Urothelium cell line (cell line): ENCODE measurements around the gene CEP95.

Experiments
- DNase-seq: peaks from one replicate; pipeline ENCODE4 v3.0.0; 2011; ENCODE audit warnings: low spot score, mixed read lengths
- FAIRE-seq: peaks from 2 replicates; lab custom pipeline; 2011; peaks lifted over from hg19 to GRCh38; lab: Jason Lieb, UNC

Gene CEP95

DNA sequence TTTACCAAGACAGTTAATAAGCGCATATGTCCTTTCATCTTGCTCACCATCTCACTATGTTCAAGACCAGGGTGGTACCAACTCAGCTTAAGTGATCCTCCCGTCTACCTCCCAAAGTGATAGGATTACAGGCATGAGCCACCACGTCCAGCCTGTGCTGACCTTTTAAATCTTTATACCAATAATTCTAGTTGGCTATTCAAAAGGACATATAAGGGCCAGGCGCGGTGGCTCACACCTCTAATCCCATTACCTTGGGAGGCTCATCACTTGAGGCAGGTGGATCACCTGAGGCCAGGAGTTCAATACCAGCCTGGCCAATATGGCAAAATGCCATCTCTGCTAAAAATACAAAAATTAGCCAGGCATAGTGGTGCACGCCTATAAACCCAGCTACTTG is 2.4 kb downstream of the CEP95 start:
- FAIRE-seq = no peak
- no peak for DNase-seq

DNA sequence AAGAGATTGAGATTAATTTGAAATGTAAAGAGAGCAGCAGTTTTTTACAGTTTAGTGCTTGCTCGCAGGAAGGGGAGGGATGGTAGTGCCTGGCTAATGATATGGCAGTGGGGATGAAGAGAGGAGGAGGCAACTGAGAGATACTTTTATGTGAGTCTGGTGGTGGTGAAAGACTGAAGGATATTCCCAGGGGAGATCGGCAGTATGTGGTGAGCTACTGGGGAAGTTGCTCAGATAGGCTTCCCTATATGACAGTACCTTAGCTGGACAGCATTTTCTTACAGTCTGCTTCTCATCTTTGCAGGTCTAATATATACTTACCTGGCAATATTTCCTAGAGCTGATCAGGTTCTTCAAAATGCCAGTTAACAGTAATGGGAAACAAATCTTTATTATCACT is 8.6 kb downstream of the CEP95 start:
- no peak for DNase-seq
- no peak for FAIRE-seq

DNA sequence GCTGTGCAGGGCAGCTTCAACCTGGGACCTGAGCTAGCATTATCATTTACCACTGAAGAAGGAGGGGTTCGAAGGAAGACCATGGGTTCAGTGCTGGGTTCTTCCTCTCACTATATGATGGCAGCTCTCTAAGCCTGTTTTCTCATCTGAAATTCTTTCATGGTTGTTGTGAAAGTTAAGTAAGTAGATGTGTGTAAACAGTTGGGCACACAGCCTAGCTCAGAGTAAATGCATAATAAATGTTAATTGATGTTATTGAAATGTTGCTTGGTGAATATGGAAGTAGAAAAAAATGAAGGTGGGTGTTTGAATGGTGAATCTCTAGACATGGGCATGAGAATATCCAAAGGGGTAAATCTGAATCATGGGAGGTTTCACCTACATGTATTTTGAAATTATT is 9.1 kb downstream of the CEP95 start:
- FAIRE-seq = no peak
- no peak for DNase-seq

DNA sequence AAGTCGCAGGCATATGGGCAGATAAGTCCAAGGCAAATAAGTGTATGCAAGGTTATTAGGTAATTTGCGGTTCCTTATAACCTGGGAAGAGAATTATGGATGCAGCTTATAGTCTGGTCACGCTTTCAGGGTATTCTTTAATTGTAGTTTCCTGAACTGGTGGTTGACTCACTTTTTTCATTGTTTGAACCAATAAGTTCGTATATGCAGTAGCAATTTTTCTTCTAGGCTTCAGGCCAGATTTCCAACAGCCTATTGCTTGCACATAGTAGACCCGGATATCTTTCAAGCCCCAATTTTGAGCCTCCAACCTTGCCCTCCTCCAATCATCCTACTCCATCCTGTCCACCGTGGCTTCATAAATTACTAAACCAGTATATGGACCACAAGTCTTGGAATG is 12.8 kb downstream of the CEP95 start:
- DNase-seq = no peak

DNA sequence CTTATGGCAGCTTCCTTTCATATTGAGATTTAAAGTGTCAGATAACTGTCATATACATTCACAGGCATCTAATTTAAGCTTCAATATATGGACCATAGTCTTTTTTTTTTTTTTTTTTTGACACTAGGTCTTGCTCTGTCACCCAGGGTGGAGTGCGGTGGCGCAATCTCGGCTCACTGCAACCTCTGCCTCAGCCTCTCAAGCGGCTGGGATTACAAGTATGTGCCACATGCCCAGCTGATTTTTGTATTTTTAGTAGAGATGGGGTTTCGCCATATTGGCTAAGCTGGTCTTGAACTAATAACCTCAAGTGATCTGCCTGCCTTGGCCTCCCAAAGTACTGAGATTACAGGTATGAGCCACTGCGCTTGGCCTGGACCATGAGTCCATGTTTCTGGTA is 13.6 kb downstream of the CEP95 start:
- DNase-seq = no peak
- no peak for FAIRE-seq

More for the DNA sequence above, 12.8 kb downstream of the CEP95 start:
- FAIRE-seq = no peak

DNA sequence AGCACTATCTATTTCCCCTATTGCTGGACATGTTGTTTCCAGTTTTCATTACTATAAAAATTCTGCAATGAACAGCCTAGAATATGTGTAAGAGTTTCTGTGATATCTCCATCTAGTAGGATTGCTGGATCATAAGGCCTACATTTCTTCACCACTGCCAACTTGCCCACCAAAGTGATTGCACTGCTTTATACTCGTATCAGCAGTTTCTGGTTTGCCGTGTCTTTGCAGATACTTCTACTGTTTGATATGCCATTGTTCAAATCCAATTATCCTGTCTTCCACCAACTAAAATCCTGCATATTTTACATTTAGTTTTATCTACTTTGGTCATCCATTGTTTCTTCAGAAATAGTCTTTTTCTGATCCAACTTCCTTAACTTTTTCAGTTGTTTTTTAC is 21.1 kb downstream of the CEP95 start:
- no peak for FAIRE-seq

DNA sequence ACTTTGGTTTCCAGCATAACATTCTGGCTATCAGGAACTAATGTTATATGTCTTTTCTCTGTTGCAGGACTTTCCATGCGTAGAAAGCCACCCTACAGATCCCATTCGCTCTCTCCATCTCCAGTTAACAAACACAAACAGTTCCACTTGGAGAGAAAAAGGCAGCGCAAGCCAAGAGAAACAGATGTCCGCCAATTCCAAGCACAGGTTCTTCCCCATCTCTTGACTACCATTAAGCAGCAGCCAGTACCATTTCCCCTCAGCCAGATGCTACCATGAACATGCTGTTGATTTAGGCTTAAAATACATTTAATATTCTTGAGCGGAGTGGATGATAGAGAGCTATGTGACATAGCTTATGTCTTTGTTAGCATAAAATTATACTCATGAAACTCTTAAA is 22.4 kb downstream of the CEP95 start:
- FAIRE-seq (no peak), DNase-seq (no peak)

More for the DNA sequence above, 21.1 kb downstream of the CEP95 start:
- DNase-seq = no peak

DNA sequence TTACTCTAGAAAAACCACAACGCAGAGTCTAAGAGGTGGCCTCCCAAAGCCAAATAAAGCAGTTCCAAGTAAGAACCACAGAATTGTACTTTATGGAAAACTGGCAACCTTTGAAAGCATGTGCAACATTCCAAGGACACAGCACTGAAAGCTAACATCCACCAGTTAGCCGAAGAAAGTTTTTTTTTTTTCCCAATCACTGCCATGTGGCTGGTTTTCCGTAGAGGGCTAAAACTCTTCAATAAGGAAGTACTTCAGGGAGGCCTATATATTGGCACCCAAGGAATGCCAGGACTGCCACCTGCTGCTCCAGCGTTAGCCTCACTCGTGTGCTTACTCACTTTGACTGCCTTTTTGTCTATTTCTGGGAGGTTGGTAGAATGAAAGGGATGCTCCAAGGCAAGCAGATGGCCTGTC is 25.2 kb downstream of the CEP95 start:
- no peak for DNase-seq

DNA sequence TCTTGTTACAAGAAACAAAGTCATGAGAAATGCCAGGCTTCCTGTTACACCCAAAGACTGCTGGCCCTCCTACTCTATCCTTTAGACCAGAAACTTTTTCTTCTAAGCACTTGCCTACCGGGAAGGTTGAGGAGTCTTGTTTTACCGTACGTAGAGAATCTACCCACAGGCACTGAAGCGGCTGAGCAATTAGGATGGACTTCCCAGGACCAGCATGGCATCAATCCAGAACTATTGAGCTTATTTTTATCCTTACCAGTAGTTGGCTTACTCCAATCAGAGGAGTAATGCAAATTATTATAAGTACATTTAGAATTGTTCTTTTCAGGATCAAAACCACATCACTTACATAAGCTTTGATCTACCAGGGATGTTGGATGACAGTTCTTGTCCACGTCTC is 25.6 kb downstream of the CEP95 start:
- DNase-seq = no peak

More for the DNA sequence above, 25.2 kb downstream of the CEP95 start:
- no peak for FAIRE-seq

DNA sequence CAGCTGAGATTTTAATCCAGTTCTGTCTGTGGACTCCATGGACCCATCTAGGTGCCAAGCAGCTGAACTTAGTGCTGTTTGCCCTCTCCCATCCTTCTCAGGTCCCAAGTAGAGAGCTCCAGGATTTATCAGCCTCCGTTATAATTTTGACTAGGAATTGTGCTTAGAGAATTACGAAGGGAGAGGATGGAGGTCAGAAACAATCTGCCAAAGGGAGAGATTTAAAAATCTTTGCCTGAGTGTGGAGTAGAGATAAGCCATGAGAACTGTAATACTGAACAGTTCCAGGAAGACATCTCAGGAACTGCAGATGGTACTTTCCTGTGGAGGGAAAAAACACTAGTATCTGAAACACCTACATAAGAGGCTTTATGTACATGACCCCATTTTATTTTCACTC is 27.0 kb downstream of the CEP95 start:
- FAIRE-seq = no peak
- no peak for DNase-seq

More for the DNA sequence above, 25.6 kb downstream of the CEP95 start:
- FAIRE-seq = no peak

DNA sequence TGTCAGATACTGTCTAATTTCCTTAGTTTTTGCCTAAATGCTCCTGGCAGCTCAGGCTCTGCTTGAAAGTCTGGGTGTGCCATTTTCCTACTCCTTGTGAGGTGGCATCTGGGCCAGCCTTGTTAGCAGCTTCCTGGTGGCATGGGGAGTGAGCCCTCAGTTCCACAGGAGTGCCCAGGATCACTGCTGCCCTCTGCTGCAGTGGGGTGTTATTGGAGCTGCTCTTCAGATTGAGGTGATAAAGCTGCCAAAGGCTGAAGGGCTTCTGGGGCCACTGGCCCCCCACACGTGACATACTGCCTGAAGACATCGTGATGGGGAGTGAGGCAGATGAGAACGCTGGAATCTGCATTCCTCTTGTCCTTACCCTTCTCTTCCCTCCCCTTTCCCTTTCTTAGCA is 27.4 kb downstream of the CEP95 start:
- FAIRE-seq (no peak), DNase-seq (peak; percentile 21)

DNA sequence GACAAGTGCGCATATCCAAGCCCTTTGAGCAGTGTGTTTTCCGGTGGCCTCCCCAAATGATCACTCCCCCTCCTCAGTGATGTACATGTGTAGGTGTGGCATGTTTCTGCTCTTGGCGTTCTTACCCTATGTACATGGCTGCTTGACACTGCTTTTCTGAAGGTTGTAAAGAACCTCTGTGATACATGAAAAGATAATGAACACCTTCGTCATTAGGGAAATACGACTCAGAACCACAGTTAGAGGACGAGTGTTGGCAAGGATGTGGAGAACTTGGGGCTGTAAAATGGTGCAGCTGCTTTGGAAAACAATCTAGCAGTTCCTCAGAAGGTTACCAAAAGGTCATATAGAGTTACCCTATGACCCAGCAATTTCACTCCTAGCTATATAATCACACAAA is 28.6 kb downstream of the CEP95 start:
- no peak for DNase-seq
- FAIRE-seq = no peak

DNA sequence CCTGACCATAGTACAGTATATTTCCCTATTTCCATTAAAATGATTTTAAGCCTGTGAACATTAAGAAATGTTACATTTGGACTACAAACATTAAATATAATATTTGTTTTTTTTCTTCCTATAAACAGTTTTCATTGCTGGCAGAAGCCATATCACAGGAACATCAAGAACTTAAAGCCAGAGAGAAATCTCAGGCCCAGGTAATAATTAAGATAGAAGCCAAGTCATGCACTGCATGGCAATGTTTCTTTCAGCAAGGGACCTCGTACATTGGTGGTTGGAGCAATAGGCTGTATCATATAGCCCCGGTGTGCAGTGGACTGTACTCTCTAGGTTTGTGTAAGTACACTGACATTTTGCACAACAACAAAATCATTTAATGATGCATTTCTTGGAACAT is 30.1 kb downstream of the CEP95 start:
- no peak for DNase-seq
- FAIRE-seq = no peak

DNA sequence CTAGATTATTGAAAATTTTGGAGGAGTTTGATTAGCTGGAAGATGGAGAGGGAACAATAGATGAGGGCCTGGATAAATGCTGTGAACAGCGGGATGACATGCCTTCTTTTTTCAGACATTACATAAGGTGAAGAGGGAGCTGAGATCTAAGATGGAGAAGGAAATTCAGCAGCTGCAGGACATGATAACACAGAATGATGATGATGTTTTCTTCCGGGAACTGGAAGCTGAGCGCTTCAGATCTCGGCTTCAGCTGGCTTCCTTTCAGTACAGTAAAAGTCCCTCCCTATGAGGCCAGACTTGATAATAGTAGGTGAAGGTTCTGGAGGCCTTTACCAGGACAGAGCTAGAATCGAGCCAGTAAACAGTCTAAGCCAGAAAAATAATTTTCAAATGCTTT is 30.7 kb downstream of the CEP95 start:
- FAIRE-seq (no peak), DNase-seq (no peak)

DNA sequence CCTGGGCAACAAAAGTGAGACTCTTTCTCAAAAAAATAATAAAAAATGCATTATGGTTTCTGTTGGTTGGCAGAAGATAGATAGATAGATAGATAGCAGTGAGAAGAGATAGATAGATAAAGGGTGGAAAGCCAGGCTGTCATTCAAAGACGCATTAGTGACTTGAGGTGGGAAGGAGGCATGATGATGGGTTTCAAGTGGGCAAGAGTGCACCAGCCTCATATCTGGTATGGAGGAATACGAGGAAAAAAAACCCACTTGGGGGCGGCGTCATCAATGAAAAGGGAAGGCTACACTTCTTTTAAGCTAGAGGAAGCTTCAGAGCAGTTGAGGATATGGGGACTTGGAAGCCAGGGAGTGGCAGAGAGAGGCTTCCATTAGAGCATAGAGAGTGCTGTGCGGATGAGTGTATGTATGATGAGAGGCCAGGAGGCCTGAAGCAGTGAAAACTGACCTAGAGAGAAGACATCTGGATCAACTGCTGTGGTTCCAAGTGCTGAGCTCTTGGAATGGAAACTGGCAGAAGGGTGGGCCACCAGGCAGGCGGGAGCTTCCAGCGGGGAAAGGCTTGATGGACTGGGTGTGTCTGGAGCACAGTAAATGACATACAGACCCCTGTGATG is 31.8 kb downstream of the CEP95 start:
- DNase-seq (no peak), FAIRE-seq (no peak)

DNA sequence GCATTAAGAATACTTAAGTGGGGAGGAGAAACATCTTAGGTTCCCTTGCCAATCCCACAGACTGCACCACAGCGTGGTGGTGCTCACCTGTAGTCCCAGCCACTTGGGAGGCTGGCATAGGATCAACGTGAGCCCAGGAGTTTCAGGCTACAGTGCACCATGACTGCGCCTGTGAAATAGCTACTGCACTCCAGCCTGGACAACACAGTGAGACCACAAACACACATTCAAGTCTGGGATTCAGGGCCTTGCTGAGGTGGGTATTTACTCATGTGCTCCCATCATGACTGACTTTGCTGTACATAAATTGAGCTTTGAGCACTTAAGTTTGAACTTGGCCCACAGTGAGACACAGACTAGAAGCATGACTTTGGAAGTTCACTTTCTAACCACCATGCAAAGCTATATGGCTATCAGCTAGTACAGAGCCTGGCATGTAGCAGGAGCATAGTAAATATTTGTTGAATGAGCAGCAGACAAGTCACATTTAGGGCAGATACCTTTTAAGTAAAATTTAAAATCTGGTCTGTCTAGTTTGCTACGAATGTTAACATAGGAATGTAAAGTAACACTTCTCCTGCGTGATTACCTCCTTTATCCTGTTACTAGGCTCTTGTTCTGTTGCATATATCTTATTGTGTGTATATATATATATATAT is 33.5 kb downstream of the CEP95 start:
- no peak for FAIRE-seq

DNA sequence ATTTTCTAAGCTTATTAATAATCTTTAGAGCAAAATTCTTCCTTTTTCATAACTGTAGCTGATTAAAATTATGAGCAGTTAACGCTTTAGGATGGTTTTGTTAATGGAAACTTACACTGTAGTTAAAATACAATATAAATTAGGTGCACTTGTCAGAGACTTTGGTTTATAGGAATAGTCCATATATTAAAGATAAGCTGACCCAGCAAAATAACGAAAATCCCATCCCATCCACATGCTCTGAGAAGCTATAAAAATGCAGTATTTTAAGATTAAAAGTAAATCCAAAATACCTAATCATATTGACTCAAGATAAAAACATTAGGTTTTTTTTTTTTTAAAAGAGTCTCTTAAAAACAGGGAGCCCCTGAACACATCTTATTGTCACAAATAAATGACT is 38.0 kb downstream of the CEP95 start:
- DNase-seq = no peak
- no peak for FAIRE-seq

More for the DNA sequence above, 33.5 kb downstream of the CEP95 start:
- no peak for DNase-seq

DNA sequence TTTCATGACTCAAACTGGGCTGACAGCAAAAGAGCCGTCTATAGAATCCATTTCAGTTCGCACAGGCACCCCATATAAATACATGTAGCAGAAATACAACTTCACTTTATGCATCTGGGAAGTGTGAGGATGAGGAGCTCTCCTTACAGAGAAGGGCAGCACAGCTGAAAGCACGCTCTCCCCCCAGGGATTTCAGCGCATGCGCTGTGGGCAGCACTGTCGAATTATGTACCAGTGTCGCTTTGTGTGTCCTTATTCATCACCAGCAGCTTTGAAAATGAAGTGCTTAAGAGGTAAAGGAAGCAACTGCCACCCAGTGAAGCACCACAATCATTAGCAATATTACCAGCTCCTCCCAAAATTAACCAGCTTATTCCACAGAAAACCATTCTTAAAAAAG is 39.9 kb downstream of the CEP95 start:
- FAIRE-seq = peak; percentile 65
- no peak for DNase-seq

DNA sequence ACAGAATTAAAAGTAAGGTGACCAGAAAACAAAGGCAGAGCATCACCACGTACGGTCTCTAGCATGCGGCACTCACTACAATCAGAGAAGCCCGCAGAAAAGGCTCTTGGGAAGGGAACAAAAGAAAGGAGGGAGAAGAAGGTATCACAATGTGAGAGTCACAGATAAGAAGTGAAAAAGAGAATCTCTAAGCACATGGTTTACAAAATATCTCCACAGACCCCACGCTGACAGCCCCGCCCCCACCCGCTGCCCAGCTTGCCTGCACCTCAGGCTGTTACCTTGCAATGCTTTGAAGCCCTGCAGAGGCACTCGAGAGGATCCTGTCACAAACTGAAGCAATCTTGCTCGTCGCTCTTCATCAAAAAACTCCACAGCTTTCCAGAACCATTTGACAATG is 40.5 kb downstream of the CEP95 start:
- no peak for FAIRE-seq

DNA sequence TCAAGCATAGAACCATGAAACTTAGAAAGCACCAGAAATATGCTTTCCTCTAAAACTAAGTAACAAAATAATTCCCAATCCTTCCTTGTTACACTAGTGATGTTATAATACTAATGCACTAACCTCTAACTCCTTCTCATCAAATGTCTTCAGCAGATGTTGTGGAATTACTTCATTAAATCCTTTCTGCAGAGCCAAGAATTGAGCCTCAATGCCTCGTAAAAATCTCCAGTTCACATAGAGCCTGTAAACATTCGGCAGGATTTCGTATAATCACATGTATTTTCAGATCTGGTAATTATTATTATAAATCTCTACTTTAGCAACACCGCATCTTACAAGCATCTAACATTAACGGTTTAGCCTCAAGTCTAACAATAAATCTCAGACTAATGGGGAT is 44.7 kb downstream of the CEP95 start:
- no peak for DNase-seq
- FAIRE-seq = no peak

More for the DNA sequence above, 40.5 kb downstream of the CEP95 start:
- no peak for DNase-seq

DNA sequence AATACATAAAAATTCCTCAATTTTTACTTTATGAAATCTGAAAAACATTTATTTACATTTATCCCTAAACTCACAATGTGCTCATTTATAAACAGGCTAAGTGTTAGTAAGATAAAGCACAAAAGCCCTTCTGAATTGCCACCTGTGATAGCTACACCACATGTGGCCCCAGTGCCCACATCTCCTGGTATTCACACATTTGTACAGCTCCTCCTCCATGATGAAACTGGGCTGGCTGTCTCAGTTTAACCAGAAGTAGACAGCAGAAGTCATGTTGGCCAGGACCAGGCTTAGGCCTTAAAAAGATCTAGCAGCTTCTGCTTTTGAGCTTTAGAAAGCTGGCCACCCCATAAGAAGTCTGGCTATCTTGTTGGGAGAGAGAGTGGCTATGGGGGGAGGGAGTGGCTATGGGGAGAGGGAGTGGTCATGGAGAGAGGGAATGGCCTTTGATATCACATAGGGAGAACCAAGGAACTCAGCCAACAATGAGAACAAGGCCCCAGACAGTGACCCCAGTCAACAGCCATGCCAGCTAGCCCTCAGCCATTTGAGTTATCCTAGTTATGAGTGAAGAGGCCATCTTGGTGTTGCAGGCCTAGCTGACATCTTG is 47.4 kb downstream of the CEP95 start:
- FAIRE-seq = no peak
- DNase-seq = no peak

DNA sequence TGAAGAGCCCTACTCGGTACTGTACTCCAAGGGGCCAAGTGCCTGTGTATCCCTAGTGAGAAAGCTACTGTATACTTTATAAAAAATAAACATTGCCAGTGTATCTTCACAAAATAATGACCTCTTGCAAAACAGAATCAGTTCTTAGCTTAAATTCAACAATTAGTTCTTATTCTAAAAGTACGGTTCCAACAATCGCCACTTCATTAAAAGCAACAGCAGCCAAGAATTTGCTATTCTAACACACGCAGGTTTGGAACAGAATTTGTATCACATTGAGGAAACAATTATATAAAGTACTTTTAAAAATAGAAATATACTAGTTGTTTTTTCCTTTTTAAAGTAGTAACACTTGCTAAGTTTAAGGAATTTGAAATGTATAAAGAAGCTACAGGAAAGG is 48.5 kb downstream of the CEP95 start:
- DNase-seq (no peak), FAIRE-seq (no peak)
